Activated naive CD8-positive, alpha-beta T cell treated with anti-CD3 and anti-CD28 coated beads, Interleukin-2, amount 10 ng/mL, durations not matched to agents 7 days and 5 days (primary cell): ENCODE measurements around the gene HOXB7. TPM values are rescaled to one million over a fixed set of nuclear protein-coding genes. Genes with fewer than 3 reads are reported as not detected.

Experiments used
- ATAC-seq: fragments of 150-1000 bp; cut with Tn5 transposase; one replicate; pipeline ENCODE4 v1.10.0; 2021; ENCODE audit warnings: low read depth, moderate library complexity
- POLR2A ChIA-PET: fragments of 350-600 bp; sonication (Branson Sonifier 250); formaldehyde crosslinking; loops from one replicate; lab custom pipeline; 2021; ENCODE audit warnings: antibody characterized with exemption; lab: Charles Lee
- DNase-seq: peaks from one replicate; pipeline ENCODE4 v3.0.0; 2021
- H3K27ac Mint-ChIP-seq: one replicate; pipeline ENCODE4 v1.8.0; 2022; ENCODE audit warnings: mild to moderate bottlenecking, mixed read lengths
- H3K27me3 Mint-ChIP-seq: one replicate; pipeline ENCODE4 v1.8.0; 2022; ENCODE audit warnings: mild to moderate bottlenecking, moderate library complexity, mixed read lengths
- H3K36me3 Mint-ChIP-seq: one replicate; pipeline ENCODE4 v1.8.0; 2021; ENCODE audit warnings: mild to moderate bottlenecking, mixed read lengths
- H3K4me1 Mint-ChIP-seq: one replicate; pipeline ENCODE4 v1.8.0; 2021; ENCODE audit warnings: mixed read lengths
- H3K4me3 Mint-ChIP-seq: one replicate; pipeline ENCODE4 v1.8.0; 2022; ENCODE audit warnings: mild to moderate bottlenecking, moderate library complexity, mixed read lengths
- H3K9me3 Mint-ChIP-seq: one replicate; pipeline ENCODE4 v1.8.0; 2021; ENCODE audit warnings: mixed read lengths
- total RNA-seq, 2 experiments: library from RNA; stranded (reverse); gene quantifications; one replicate each; pipeline ENCODE4 v1.2.3, GENCODE V29; 2021

The HOXB7 gene
- total RNA-seq, 2 experiments from 2014 or later = 0.80 to 1.0 TPM

- Mint-ChIP-seq H3K4me1 (peaks cover 35% of the 10 kb centered on the region), H3K36me3 (no peaks in the 10 kb centered on the region)
- no peak for ATAC-seq
Measured at GRCh38 chr17:48615963-48616716, 5.3 kb upstream of the HOXB7 start.

GRCh38 chr17:48615047-48615962, 4.5 kb upstream of the HOXB7 start, which contains the start of gene HOXB8:
Gene HOXB8, minus strand, starts transcription at chr17:48615292. Its CDS starts 588 bp downstream, at chr17:48614704.
- POLR2A ChIA-PET = interaction anchor here (0.5 to 1.4 kb wide), 3 partner anchors 14 to 532 kb away, joined by 3 to 4 read pairs (median 4); no protein-coding TSS in a partner anchor
- H3K36me3 Mint-ChIP-seq = no peaks in the 10 kb centered on the region
- DNase-seq = no peak
- H3K27me3 Mint-ChIP-seq = peaks cover 82% of the 10 kb centered on the region
- no peak for ATAC-seq
- peak within 1 kb of the TSS; percentile 70 for H3K27ac Mint-ChIP-seq
- H3K4me3 Mint-ChIP-seq = peak within 1 kb of the TSS; percentile 11
- H3K9me3 Mint-ChIP-seq = no peaks in the 10 kb centered on the region
- H3K4me1 Mint-ChIP-seq = peaks cover 39% of the 10 kb centered on the region

More at GRCh38 chr17:48615963-48616716, 5.3 kb upstream of the HOXB7 start:
- Mint-ChIP-seq H3K27me3 (peaks cover 87% of the 10 kb centered on the region), H3K9me3 (no peaks in the 10 kb centered on the region), H3K27ac (no peak overlapping the region), H3K4me3 (no peak overlapping the region)
- DNase-seq = no peak
- POLR2A ChIA-PET = no interaction called here

GRCh38 chr17:48613862-48614694, 3.3 kb upstream of the HOXB7 start:
- H3K27ac Mint-ChIP-seq = peak overlapping the region; percentile 60
- peak; percentile 61 for DNase-seq

GRCh38 chr17:48612854-48613691, 2.3 kb upstream of the HOXB7 start:
- H3K27me3 Mint-ChIP-seq = peaks cover 78% of the 10 kb centered on the region
- ATAC-seq (peak; percentile 55), DNase-seq (peak; percentile 66)
- H3K4me3 Mint-ChIP-seq = peak overlapping the region; percentile 79
- H3K36me3 Mint-ChIP-seq = no peaks in the 10 kb centered on the region
- no peak overlapping the region for H3K27ac Mint-ChIP-seq
- POLR2A ChIA-PET = interaction anchor here (1.6 kb wide), 1 partner anchor 13 kb away, joined by 5 read pairs; the partner anchor contains the start of gene HOXB9
- peaks cover 37% of the 10 kb centered on the region for H3K4me1 Mint-ChIP-seq
- H3K9me3 Mint-ChIP-seq = no peaks in the 10 kb centered on the region

More at GRCh38 chr17:48613862-48614694, 3.3 kb upstream of the HOXB7 start:
- Mint-ChIP-seq H3K4me1 (peaks cover 42% of the 10 kb centered on the region), H3K36me3 (no peaks in the 10 kb centered on the region), H3K9me3 (no peaks in the 10 kb centered on the region), H3K4me3 (peak overlapping the region; percentile 47), H3K27me3 (peaks cover 80% of the 10 kb centered on the region)
- no peak for ATAC-seq
- POLR2A ChIA-PET = interaction anchor here (0.9 to 1.6 kb wide), 3 partner anchors 12 to 21 kb away, joined by 3 to 5 read pairs (median 4); partner anchors contain the start of gene HOXB9

GRCh38 chr17:48612456-48612853, 1.6 kb upstream of the HOXB7 start:
- no peaks in the 10 kb centered on the region for H3K36me3 Mint-ChIP-seq
- DNase-seq (no peak), ATAC-seq (no peak)
- H3K4me3 Mint-ChIP-seq = peak overlapping the region; percentile 69
- POLR2A ChIA-PET = no interaction called here
- peaks cover 35% of the 10 kb centered on the region for H3K4me1 Mint-ChIP-seq
- H3K27ac Mint-ChIP-seq = no peak overlapping the region
- H3K9me3 Mint-ChIP-seq = no peaks in the 10 kb centered on the region
- peaks cover 79% of the 10 kb centered on the region for H3K27me3 Mint-ChIP-seq

DNA sequence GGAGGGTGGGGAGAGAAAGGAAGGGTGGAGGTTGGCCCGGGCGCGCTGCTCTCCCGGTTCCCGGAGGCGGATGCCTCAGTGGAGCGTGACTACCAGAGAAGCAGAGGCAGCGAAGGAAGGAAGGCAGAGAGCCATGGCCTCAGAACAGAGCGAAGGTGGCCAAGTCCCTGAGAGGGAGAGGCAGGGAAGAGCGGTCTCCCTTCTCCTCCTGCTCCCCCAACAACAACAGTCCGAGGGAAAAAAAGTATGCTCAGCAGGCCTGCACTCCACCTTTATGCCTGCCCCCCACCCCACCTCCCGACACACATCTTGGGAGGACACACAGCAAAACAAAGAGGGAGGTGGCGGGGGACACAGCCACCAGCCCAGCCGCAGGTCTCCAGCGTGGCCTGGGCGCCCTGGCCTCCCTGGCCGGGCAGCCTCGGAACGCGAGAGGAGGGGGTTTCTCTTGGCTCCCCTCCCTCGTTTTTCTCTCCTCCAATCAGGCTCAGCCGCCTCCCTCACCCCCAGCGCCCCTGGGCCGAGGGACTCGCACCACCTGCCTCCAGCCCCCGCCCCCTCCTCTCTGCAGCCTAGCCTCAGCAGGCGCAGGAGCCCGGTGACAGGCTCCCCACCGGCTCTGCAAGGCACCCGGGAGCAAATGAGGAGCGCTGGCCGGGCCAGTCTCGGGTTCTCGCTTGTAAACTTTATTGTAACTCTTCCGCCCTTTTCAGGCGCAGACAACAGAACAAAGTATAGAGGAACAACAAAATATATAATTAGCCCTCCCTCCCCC, 1.1 kb upstream of the HOXB7 start:
- peaks cover 31% of the 10 kb centered on the region for H3K4me1 Mint-ChIP-seq
- DNase-seq = no peak
- H3K36me3 Mint-ChIP-seq = no peaks in the 10 kb centered on the region
- no peaks in the 10 kb centered on the region for H3K9me3 Mint-ChIP-seq
- H3K4me3 Mint-ChIP-seq = peak overlapping the region; percentile 86
- peaks cover 76% of the 10 kb centered on the region for H3K27me3 Mint-ChIP-seq
- H3K27ac Mint-ChIP-seq = no peak overlapping the region
- ATAC-seq = no peak
- POLR2A ChIA-PET = no interaction called here

GRCh38 chr17:48611213-48611612, 396 bp upstream of the HOXB7 start:
- H3K27me3 Mint-ChIP-seq = peaks cover 78% of the 10 kb centered on the region
- H3K4me3 Mint-ChIP-seq = peak overlapping the region; percentile 86
- DNase-seq (no peak), ATAC-seq (no peak)
- peak overlapping the region; percentile 59 for H3K27ac Mint-ChIP-seq
- POLR2A ChIA-PET = no interaction called here
- H3K4me1 Mint-ChIP-seq = peaks cover 31% of the 10 kb centered on the region
- H3K9me3 Mint-ChIP-seq = no peaks in the 10 kb centered on the region
- no peaks in the 10 kb centered on the region for H3K36me3 Mint-ChIP-seq

GRCh38 chr17:48609759-48610281, 997 bp downstream of the HOXB7 start:
- peak overlapping the region; percentile 86 for H3K4me3 Mint-ChIP-seq
- POLR2A ChIA-PET = no interaction called here
- DNase-seq (no peak), ATAC-seq (no peak)
- H3K4me1 Mint-ChIP-seq = peaks cover 29% of the 10 kb centered on the region
- H3K9me3 Mint-ChIP-seq = no peaks in the 10 kb centered on the region
- H3K27ac Mint-ChIP-seq = no peak overlapping the region
- H3K36me3 Mint-ChIP-seq = no peaks in the 10 kb centered on the region
- peaks cover 75% of the 10 kb centered on the region for H3K27me3 Mint-ChIP-seq

DNA sequence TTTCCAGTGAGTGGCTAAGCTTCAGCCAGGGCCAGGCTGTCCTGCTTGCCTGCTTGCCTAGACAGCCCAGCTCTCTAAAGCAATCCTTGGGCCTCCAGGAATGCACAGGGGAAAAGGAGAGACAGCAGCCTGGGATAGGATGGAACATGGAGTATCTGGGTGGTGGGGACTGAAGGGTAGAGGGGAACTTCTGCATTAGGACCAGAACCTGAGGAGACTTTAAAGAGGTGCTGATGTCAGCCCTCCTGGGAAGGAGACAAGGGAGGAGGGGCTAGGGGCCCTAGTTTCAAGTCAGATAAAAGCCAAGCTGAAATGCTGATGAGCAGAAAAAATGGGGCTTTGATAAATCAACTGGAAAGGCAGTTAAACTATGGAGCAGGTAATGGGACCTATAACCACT, 1.8 kb downstream of the HOXB7 start:
- Mint-ChIP-seq H3K27me3 (peaks cover 75% of the 10 kb centered on the region), H3K9me3 (no peaks in the 10 kb centered on the region), H3K4me3 (peak overlapping the region; percentile 11), H3K4me1 (peaks cover 27% of the 10 kb centered on the region), H3K36me3 (no peaks in the 10 kb centered on the region), H3K27ac (no peak overlapping the region)
- POLR2A ChIA-PET = no interaction called here
- DNase-seq = no peak
- ATAC-seq = no peak

GRCh38 chr17:48608494-48608834, 2.4 kb downstream of the HOXB7 start:
- Mint-ChIP-seq H3K4me3 (no peak overlapping the region), H3K36me3 (no peaks in the 10 kb centered on the region), H3K27ac (no peak overlapping the region), H3K4me1 (peaks cover 28% of the 10 kb centered on the region), H3K27me3 (peaks cover 73% of the 10 kb centered on the region), H3K9me3 (no peaks in the 10 kb centered on the region)
- ATAC-seq (no peak), DNase-seq (no peak)
- POLR2A ChIA-PET = no interaction called here

- Mint-ChIP-seq H3K4me3 (no peak overlapping the region), H3K27me3 (peaks cover 79% of the 10 kb centered on the region), H3K36me3 (no peaks in the 10 kb centered on the region), H3K4me1 (peaks cover 29% of the 10 kb centered on the region), H3K9me3 (no peaks in the 10 kb centered on the region), H3K27ac (no peak overlapping the region)
- DNase-seq (no peak), ATAC-seq (no peak)
- POLR2A ChIA-PET = interaction anchor here (0.6 to 1.1 kb wide), 3 partner anchors 14 to 527 kb away, joined by 3 to 4 read pairs (median 3); partner anchors contain the start of gene HOXB5
Measured at GRCh38 chr17:48606892-48607614, 3.8 kb downstream of the HOXB7 start.
